Activated CD8-positive, alpha-beta memory T cell treated with anti-CD3 and anti-CD28 coated beads, Interleukin-2, amount 50 U/mL, for 4 hours (primary cell): ENCODE measurements around the gene ZDHHC12.
"Not testable (repeated sequence)": the region's sequence is repeated elsewhere in the genome, so short reads cannot be mapped to it uniquely, and the experiment has no call there.

Experiments
- DNase-seq: peaks from one replicate; pipeline ENCODE4 v3.0.0-alpha.2; 2020

ZDHHC12 gene

DNA sequence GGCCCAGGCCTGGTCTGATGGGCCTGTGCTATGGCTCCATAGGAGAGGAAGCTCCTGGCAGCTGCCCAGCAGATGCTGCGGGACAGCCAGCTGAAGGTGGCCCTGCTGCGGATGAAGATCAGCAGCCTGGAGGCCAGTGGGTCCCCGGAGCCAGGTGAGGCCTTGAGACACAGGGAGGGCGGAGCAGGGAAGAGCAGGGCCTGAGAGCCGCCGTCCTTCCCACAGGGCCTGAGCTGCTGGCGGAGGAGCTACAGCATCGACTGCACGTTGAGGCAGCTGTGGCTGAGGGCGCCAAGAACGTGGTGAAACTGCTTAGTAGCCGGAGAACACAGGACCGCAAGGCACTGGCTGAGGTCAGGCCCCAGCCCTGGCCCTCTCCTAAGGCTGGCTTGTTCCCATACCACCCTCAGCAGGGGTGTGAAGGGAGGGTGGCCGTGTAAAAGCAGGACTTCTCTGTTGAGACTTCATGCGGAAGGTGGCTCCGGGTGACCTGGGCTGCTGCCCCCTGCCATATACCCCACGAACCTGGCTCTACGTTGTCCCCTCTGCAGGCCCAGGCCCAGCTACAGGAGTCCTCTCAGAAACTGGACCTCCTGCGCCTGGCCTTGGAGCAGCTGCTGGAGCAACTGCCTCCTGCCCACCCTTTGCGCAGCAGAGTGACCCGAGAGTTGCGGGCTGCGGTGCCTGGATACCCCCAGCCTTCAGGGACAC is 17.1 kb downstream of the ZDHHC12 start:
- DNase-seq: no peak

DNA sequence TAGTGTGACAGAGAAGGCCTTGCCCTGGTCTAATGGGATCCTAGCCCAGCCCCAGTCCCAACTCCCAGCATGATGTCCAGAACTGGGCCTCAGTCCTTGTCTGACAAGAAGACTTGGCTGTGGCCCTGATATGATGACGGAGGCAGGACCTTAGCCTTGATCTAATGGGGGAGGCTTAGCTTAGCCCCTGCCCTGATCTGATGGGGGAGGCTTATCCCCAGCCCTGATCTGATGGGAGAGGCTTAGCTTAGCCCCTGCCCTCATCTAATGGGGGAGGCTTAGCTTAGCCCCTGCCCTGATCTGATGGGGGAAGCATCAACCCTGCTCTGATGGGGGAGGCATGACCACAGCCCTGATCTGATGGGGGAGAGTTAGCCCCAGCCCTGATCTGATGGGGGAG is 17.9 kb downstream of the ZDHHC12 start:
- no peak for DNase-seq

DNA sequence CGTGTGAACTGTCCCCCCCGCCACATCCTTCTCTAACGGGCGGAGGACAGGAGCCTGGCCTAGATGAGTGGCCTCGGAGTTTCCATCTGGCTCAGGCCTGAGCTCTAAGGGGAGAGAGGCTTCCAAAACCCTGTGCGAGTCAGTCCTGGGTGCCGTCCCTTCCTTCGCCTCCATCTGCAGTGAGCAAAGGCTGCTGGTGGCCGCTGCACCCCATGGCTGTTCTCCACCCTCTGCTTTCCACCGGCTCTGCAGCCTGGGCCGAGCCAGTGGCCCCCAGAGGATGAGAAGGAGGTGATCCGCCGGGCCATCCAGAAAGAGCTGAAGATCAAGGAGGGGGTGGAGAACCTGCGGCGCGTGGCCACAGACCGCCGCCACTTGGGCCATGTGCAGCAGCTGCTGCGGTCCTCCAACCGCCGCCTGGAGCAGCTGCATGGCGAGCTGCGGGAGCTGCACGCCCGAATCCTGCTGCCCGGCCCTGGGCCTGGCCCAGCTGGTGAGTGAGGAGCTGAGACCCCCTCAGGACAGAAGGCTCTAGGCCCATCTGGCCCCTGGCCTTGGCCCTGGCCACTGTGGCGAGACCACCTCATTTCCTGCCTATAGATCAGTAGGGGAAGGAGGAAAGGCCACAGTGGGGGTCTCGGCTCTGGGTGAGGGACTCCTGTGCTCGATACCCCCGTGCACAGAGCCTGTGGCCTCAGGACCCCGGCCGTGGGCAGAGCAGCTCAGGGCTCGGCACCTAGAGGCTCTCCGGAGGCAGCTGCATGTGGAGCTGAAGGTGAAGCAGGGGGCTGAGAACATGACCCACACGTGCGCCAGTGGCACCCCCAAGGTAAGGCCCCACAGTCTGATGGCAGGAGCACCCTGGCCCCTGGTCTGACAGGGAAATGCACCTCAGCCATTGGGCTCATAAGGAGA is 18.6 kb downstream of the ZDHHC12 start:
- DNase-seq: no peak

DNA sequence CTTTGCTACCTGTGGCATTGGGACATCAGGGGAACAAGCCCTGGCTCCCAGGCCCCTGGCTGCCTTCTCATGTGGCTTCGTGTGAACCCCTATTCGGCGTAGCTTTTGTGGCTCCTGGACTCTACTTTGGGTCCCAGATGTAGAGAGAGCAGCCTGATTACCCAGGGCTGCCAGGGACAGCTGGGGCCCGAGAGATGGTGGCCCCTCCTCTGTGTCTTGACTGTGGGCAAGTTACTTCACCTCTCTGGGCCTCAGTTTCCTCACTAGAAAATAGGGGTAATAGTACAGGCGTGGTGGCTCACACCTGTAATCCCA is 19.6 kb downstream of the ZDHHC12 start:
- DNase-seq: no peak

DNA sequence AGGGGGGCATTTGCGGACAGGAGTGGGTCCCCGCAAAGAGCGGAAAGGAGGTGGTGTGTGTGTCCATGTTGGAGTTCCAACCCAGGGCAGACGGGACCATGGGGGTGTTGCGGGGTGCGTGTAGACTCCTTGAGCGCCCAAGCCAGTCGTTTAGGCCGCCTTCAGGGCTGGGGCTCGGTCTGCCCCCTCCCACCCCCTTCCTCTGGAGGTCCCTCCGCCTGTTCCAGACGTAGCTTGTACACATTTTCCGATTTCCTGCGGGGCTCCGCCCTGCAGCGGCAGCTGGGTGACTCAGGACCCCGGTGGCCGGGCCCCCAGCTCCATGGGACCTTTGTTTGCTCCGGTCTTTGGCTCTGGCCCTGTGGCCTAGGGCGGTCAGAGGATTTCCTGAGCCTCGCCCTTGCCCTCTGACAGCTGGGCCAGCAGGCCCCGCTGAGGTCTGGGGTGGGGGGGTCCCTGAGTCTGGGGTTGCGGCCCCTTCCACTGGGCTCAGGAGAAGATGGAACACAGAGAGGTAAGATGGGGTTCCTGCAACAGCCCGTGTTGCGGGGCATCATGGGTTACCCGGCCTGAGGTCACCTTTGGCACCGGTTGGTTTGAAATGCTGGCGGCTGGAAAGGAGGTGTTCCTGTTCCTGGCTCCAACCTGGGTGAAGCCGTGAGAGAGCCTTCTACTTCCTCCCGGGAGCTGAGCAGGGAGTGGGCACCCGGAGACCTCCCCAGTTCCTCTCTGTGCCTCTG is 20.1 kb downstream of the ZDHHC12 start:
- no peak for DNase-seq

DNA sequence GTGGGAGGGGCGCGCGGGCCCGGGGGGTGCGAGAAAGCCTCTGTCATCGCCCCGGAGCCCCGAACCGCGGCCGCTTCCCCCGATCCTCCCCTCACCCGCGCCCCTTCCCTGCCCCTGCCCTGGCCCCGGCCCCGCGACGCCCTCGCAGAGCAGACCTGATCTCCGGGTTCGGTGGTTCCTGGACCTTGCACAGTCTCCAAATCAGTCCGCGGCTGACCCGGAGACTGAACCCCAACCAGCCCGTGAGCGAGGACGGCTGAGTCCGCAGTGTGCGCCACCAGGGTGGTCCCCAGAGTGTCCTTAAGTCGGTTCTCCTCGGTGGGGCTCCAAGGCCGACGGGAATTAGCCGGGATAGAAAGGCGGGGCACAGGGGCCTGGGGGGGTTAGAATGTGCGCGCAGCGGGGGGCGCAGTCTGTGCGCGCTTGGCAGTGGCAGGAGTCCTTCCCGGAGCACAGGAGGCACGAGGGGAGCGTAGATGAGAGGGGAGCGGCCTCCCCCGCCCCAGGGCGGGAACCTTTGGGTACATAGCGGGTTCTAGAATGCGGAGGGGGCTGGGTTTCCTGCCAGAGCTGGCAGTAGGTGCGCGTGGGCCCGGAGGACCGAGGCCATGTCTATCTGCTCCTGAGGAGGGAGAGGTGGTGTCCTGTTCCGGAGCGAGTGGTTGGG is 20.8 kb downstream of the ZDHHC12 start:
- peak; percentile 31 for DNase-seq

DNA sequence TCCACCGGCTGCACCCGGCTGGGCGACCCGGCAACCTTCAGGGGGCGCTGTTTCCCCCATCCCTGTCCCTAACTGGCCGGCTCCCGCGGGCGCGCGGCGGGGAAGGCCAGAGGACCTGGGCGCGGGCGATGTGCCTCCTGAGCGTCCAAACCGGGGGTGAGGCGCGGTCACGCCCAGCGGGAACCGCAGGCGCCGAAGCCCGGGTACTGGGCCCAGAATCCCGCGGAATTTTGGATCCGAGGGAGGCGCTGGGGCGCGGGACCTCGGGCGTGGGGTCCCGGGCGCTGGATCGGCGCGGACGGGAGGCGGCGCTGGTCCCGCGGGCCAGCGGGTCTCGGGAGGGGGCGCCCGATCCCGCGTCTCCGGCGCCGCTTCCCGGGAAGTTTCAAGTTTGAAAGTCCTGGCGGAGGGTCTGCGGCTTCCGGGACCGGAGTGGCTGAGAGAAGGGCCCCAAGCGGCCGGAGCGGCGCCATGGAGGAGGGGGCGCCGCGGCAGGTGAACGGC is 21.4 kb downstream of the ZDHHC12 start, which contains the start of gene PKN3:
Gene PKN3, plus strand, starts transcription at position 59 of the 504 bp plus-strand sequence. Its CDS starts 413 bp downstream, at position 472.
- DNase-seq: peak; percentile 86

DNA sequence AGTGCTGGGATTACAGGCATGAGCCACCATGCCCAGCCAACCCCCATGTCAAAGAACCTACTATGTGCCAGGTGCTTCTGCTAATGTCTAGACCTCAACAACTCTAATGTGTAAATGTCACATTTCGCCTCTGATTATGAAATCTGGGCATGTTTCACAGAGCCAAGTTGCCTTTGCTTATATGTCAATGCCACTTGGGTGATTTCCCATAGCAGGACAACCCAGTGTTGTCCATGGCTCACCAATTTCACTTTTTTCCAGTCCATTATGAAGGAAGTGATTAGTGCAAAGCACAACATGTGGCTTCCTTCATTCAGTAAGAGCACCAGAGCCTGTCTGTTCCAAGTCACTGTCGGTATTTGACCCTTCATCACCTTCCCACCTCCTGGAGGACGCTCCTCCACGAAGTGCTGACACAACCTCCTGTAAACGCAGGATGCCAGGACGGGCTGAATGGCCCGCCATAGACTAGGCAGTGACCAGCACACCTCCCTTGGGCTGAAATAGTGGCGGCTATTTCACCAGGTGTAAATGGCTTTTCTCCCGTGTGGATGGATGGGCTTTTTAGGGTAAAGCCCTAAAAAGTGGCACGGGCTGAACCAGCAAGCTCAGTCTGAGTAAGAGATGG is 22.6 kb downstream of the ZDHHC12 start:
- DNase-seq: no peak

DNA sequence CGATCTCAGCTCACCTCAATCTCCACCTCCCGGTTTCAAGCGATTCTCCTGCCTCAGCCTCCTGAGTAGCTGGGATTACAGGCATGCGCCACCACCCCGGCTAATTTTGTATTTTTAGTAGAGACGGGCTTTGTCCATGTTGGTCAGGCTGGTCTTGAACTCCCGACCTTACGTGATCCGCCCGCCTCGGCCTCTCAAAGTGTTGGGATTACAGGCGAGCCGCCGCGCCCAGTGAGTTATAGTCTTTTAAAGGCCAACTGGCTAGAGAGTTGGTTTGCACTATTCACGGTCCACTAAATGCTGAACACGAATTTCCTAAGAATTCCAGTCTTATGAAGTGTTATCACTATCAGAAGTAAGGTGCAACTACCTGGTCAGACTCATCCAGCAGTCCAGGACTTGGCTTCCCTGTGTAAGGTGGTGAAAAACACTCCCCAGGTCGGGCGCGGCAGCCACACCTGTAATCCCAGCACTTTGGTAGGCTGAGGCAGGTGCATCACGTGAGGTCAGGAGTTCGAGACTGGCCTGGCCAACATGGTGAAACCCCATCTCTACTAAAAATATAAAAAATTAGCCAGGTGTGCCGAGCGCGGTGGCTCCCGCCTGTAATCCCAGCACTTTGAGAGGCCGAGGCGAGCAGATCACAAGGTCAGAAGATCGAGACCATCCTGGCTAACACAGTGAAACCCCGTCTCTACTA is 24.7 kb downstream of the ZDHHC12 start:
- DNase-seq: not testable (repeated sequence)

DNA sequence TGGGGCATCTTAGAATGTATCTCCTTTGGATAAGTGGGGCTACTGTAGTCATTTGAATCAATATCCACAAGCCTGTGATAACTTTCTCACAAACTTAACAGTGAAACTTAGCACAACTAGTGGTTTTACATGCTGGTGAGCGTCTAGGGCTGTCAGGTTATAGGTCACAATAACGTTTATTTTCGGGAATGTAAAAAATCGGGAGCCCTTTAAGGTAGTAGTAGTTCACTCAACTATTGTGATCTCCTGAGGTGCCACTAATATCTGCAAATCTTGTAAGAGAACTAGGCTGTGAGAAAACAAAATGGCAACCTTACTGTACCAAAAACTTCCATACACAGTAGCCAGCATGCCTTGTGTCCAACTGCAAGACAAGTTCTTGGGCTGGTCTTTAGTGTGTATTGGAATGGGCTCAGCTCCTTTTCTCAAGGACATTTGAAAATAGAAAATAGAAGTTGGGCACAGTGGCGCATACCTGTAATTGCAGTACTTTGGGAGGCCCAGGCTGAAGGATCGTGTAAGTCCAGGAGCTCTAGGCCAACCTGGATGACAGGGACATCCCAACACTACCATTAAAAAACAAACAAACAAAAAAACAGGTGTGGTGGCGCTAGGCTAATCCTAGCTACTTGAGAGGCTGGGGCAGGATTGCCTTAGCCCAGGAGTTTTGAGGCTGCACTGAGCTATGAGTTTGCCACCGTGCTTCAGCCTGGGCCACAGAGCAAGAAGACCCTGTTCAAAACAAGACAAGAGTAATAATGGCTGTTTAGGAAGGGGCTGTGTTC is 26.8 kb downstream of the ZDHHC12 start:
- no peak for DNase-seq

DNA sequence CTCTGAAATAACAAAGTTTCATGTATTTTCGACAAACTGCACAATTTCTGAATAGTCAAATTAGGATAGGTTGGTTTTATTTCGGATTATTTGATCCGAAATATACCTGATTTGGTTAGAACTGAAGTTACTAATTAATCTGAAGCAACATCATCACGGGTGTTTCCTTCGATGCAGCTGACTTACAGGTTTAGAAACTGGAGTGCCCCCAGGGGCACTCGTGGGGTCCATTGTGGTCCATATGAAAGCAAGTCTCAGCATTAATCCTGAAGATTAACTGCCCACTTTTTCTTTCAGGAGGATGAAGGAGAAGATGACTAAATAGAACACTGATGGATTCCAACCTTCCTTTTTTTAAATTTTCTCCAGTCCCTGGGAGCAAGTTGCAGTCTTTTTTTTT is 29.6 kb downstream of the ZDHHC12 start:
- DNase-seq: no peak

DNA sequence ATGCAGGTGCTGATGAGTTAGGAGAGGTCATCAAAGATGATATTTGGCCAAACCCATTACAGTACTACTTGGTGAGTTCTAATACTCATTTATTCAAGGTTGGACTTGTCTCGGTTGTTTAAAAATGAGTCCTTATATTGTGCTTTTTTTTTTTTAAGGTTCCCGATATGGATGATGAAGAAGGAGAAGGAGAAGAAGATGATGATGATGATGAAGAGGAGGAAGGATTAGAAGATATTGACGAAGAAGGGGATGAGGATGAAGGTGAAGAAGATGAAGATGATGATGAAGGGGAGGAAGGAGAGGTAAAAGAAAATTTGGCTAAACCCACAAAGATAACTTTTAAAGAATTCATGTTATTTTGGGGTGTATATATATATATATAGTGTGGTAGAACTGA is 30.2 kb downstream of the ZDHHC12 start:
- DNase-seq: not testable (repeated sequence)

DNA sequence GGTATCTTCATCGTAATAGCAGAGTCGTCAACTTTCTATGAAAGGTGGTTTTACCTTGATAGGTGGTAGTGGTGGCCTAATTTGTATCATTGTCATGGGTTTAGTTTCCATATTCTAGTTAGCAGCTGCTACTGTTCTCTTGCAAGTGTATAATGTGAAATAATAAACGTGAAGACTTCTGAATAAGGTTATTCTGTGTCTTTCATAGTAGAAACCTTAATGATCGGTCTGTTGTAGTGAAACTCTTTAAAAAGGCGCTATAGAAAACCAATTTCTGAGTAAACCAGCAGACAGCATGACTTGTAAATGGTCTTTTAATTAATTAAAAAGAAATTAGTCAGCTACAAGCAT is 33.3 kb downstream of the ZDHHC12 start:
- DNase-seq: no peak

DNA sequence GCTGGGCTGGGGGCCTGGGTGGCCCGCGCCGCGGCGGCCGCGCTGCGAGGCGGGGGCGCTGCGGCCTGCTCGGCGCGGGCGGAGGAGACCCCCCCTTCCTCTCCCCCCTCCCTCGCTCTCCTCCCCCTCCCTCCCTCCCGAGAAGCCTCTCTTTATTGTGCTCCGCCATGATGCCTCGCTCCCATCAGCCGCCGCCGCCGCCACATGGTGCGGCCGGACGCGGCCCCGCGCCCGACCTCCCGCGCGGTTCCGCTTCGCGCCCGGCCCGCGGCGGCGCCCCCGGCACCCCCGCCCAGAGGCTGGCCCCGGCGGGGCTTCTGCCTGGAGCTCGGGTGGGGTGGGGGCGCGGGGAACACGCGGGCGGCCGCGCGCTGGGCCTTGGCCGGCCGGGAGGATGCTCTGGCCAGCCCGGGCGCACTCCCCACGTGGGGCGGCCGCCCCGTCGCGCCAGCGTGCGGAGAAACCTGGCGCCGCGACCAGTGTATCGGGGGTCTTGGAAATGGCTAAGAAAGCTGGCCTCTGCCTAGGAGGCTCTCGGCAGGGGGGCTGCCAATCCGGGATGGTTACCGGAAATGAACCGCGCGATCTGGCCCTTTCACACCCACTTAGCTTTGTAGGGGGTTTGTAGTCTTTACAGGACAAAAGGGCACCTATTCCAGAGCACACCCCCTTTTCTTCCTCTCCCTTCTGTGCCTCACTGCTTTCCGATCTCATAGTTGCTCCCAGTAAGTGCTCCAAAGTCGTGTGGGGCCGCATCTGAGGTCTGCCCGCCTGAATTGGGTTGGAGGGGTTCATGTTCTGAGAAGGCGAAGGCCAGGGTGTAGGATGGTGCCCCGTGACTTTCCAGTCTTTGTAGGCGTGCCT is 33.9 kb downstream of the ZDHHC12 start:
- peak; percentile 57 for DNase-seq

DNA sequence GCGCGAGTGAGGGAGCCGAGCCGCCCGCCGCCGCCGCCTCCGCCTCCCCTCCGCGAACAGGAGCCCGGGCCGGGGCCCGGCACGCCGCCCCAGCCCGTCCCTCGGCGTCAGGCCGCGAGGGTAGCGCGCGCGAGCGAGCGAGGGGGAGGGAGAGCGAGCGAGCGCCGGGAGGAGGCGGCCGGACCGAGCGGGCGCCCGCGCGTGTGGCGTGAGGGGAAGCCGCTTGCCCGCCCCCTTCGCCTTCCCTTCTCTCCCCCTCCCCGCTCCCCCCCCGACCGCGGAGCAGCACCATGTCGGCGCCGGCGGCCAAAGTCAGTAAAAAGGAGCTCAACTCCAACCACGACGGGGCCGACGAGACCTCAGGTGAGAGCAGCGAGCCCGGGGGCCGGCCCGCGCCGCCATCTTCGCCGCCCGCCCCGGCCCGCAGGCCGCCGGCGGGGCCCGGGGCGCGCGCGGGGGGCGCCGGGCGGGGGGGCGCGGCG is 34.6 kb downstream of the ZDHHC12 start:
- DNase-seq: peak; percentile 60

DNA sequence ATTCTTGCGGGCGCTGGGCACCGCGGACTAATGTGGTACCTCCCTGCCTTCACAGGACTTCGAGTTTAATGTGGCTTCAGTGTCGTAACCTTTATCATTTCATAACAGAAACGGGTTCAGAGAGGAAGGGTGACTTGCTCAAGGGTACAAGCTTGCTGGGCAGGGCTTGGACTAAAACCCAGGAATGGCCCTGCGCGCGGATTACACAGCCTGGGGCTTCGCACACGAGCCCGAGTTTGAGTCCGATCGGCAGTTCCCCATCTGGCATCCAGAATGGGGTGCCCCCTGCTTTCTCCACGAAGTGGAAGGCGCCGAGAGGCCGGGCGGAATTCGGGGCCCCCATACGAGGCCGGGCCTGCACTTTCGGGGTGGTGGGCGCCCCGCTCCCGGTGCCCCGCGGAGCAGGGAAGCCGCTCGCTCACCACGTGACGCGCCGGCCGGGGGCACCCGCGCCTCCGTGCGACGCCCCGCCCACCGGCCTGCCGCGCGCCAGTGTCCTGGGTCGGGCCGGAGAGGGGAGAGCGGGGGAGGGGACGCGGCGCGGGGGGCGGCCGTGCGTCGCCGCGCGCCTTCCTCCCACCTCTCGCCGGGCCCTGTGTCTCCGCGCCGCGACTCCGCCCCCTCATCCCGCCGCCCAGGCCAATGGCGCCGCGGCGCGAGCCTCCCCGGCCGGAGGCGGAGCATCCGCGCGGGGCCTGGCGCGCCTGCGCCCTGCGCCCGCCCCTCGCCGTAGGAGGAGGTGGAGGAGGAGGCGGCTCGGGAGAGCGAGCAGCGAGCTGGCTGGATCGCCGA is 35.2 kb downstream of the ZDHHC12 start, which contains the start of gene SET:
Gene SET, plus strand, starts transcription at position 722 of the 792 bp plus-strand sequence. CDS start 361 bp downstream, outside the sequence.
- peak; percentile 94 for DNase-seq

DNA sequence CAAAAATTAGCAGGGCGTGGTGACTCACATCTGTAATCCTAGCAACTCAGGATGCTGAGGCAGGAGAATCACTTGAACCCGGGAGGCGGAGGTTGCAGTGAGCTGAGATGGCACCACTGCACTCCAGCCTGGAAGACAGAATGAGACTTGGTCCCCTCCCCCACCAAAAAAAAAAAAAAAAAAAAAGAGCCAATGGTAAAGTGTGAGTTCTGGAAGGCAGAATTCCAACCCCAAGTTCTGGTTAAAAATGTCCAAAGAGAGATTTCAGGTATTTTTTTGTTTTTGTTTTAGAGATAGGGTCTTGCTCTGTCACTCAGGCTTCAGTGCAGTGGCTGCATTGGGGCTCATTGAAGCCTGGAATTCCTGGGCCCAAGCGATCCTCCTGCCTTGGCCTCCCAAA is 36.5 kb downstream of the ZDHHC12 start:
- DNase-seq: no peak

DNA sequence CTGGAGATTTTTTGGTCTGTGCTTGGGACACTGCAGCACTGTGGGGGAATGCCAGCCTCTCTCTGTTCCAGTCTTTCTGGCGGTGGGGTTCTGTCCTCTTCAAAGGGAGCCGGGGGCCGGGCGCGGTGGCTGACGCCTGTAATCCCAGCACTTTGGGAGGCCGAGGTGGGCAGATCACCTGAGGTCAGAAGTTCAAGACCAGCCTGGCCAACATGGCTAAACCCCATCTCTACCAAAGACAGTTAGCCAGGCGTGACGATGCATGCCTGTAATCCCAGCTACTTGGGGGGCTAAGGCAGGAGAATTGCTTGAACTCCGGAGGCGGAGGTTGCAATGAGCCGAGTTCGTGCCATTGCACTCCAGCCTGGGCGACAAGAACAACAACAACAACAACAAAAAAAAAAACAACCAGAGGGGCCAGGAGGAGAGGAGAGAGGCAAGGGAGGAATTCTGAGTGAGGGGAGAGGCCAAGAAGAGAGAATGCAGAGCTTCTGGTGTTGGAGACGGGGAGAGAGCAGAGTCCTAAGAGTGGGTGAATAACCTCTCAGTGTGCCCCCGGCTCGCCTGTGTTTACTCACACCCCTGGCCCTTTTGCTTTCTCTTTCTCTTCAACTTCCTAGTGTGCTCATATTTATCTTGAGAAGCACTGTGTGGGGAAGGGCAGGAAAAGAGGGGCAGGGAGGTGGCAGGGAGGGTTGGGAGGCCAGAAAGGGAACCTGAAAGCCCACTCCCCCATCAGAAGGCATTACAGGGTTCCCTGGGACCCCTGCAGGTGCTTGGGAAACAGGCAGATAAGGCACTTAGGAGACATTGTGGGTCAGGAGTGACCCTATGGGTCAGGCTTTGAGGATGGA is 38.1 kb downstream of the ZDHHC12 start:
- peak; percentile 49 for DNase-seq
